Activated T-cell treated with anti-CD3 and anti-CD28 coated beads, Interleukin-2, amount 50 U/mL, for 24 hours (primary cell): Measurements from ENCODE around the gene FHIP1B.
A peak's percentile ranks its signal among the peaks of the same experiment; 100 is the strongest.
"Not testable (repeated sequence)": the region's sequence is repeated elsewhere in the genome, so short reads cannot be mapped to it uniquely, and the experiment has no call there.

Source experiments
- DNase-seq: peaks from one replicate; pipeline ENCODE4 v3.0.0-alpha.2; 2020
- H3K27ac Mint-ChIP-seq: 2 replicates; pipeline ENCODE4 v1.8.0; 2020; ENCODE audit warnings: mild to moderate bottlenecking, mixed read lengths
- H3K27me3 Mint-ChIP-seq: 2 replicates; pipeline ENCODE4 v1.8.0; 2020; ENCODE audit warnings: mixed read lengths
- H3K36me3 Mint-ChIP-seq: 2 replicates; pipeline ENCODE4 v1.8.0; 2020; ENCODE audit warnings: low read depth, mixed read lengths
- H3K4me1 Mint-ChIP-seq: 2 replicates; pipeline ENCODE4 v1.8.0; 2020; ENCODE audit warnings: low read depth, mixed read lengths
- H3K4me3 Mint-ChIP-seq: 2 replicates; pipeline ENCODE4 v1.8.0; 2020; ENCODE audit warnings: mild to moderate bottlenecking, moderate library complexity, mixed read lengths
- H3K9me3 Mint-ChIP-seq: 2 replicates; pipeline ENCODE4 v1.8.0; 2020; ENCODE audit warnings: mixed read lengths

Gene FHIP1B

DNA sequence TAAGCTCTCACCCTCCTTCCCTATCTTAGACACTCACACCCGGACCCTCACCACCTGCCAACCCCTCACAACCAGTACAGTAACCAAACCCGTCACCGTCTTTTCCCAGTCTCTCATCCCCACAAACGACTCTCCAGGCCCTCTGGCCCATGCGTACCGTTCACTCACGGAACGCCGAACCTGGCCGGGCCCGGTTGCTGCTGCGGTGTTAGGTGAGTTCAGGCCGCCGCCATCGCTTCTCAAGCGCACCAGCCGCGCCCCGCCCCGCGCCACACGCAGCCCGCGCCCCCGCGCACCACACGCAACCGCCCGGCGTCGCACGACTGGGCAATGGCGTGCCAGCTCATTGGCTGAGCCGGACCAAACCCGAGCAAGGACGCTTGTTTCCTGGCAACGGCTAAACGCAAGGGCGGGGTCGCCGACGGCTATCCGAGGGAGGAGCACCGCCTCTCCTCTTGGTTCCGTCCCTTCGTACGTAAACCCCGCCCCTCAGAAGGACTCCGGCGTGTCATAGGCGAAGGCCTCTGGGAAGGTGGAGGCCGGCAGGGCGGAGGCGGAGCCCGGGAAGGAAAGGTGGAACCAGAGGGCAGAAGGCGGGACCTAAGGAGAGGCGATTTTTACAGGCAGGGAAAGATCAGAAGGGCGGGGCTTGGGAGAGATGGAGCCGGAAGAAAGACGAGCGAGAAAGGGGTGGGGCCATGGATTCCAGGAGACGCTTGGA lies at the start of gene FHIP1B:
FHIP1B (minus strand) TSS at position 250 of the 721 bp plus-strand sequence. CDS start 10,120 bp downstream, outside the sequence.
- no peaks in the 10 kb centered on the region for H3K27me3 Mint-ChIP-seq
- peak within 1 kb of the TSS; percentile 98 for H3K27ac Mint-ChIP-seq
- peak within 1 kb of the TSS; percentile 99 for H3K4me3 Mint-ChIP-seq
- peaks cover 44% of the 10 kb centered on the region for H3K4me1 Mint-ChIP-seq
- DNase-seq = peak; percentile 98
- H3K9me3 Mint-ChIP-seq = no peaks in the 10 kb centered on the region
- H3K36me3 Mint-ChIP-seq = peaks cover 13% of the 10 kb centered on the region

- no peak overlapping the region for H3K27ac Mint-ChIP-seq
- no peaks in the 10 kb centered on the region for H3K4me1 Mint-ChIP-seq
Observed at GRCh38 chr11:6283453-6284023, 49.1 kb upstream of the FHIP1B start.

DNA sequence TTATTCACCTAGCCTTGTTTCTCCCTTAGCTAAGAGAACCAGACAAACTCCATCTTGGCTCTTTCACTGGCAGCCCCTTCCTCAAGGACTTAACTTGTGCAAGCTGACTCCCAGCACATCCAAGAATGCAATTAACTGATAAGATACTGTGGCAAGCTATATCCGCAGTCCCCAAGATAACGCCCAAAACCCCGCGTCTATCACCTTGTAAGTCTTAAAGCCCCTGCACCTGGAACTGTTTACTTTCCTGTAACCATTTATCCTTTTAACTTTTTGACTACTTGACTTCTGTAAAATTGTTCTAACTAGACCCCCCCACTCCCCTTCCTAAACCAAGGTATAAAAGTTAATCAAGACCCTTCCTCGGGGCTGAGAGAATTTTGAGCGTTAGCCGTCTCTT lies 46.4 kb upstream of the FHIP1B start:
- not testable (repeated sequence) for H3K4me1 Mint-ChIP-seq, H3K36me3 Mint-ChIP-seq, DNase-seq, H3K27ac Mint-ChIP-seq, H3K4me3 Mint-ChIP-seq, H3K9me3 Mint-ChIP-seq
- peaks cover 69% of the 10 kb centered on the region for H3K27me3 Mint-ChIP-seq

More at GRCh38 chr11:6283453-6284023, 49.1 kb upstream of the FHIP1B start:
- DNase-seq = no peak
- Mint-ChIP-seq H3K36me3 (no peaks in the 10 kb centered on the region), H3K27me3 (peaks cover 63% of the 10 kb centered on the region), H3K4me3 (no peak overlapping the region), H3K9me3 (no peaks in the 10 kb centered on the region)

- DNase-seq = no peak
- H3K36me3 Mint-ChIP-seq = no peaks in the 10 kb centered on the region
Observed at GRCh38 chr11:6273188-6273587, 38.8 kb upstream of the FHIP1B start.

DNA sequence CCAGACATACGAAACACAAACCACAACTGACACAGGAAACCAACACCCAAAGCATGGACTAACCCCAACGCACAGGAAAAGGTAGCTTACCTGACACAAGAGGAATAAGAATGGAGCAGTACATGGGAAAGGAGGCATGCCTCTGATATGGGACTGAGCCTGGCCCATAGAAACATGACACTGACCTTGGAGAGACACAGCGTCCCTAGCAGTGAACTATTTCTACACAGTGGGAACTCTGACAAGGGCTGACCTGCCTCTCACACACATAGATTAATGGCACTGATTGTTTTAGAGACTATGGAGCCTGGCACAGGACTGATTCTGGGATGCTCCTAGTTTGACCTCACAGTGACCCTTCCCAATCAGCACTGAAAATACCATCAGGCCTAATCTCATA lies 37.2 kb upstream of the FHIP1B start:
- Mint-ChIP-seq H3K27me3 (peaks cover 60% of the 10 kb centered on the region), H3K36me3 (no peaks in the 10 kb centered on the region), H3K4me3 (no peak overlapping the region), H3K27ac (no peak overlapping the region), H3K9me3 (no peaks in the 10 kb centered on the region), H3K4me1 (no peaks in the 10 kb centered on the region)
- DNase-seq = no peak

More at GRCh38 chr11:6273188-6273587, 38.8 kb upstream of the FHIP1B start:
- H3K27me3 Mint-ChIP-seq = peaks cover 74% of the 10 kb centered on the region
- H3K4me1 Mint-ChIP-seq = no peaks in the 10 kb centered on the region
- H3K9me3 Mint-ChIP-seq = no peaks in the 10 kb centered on the region
- no peak overlapping the region for H3K4me3 Mint-ChIP-seq
- H3K27ac Mint-ChIP-seq = no peak overlapping the region

DNA sequence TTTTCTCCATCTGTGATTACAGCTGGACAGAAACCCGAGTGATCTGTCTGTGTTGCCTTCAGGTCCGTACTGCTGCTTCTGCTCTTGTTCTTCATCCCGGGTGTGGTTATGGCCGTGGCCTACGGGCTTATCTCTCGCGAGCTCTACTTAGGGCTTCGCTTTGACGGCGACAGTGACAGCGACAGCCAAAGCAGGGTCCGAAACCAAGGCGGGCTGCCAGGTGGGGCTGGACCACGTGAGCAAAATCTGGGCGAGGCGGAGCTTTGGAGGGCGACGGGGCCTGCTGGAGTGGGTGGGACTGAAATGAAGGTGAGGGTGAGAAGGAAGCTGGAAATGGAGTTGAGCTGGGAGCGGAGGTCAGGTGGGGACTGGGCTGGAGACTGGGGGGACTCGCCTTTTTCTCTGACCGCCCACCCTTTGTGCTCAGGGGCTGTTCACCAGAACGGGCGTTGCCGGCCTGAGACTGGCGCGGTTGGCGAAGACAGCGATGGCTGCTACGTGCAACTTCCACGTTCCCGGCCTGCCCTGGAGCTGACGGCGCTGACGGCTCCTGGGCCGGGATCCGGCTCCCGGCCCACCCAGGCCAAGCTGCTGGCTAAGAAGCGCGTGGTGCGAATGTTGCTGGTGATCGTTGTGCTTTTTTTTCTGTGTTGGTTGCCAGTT lies 36.3 kb upstream of the FHIP1B start:
- Mint-ChIP-seq H3K9me3 (no peaks in the 10 kb centered on the region), H3K27me3 (peaks cover 56% of the 10 kb centered on the region), H3K4me1 (no peaks in the 10 kb centered on the region), H3K36me3 (no peaks in the 10 kb centered on the region), H3K4me3 (no peak overlapping the region), H3K27ac (no peak overlapping the region)
- DNase-seq = no peak

DNA sequence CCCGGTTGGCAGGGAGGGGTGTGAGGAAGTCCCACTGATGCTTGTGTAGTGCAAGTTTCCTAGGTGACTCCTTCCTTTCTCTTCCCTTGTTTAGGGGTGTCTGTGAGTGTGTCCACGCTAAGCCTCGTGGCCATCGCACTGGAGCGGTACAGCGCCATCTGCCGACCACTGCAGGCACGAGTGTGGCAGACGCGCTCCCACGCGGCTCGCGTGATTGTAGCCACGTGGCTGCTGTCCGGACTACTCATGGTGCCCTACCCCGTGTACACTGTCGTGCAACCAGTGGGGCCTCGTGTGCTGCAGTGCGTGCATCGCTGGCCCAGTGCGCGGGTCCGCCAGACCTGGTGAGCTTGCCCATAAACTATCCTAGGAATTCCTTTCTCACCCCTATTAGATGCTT lies 35.6 kb upstream of the FHIP1B start:
- Mint-ChIP-seq H3K27ac (no peak overlapping the region), H3K27me3 (peaks cover 51% of the 10 kb centered on the region), H3K36me3 (no peaks in the 10 kb centered on the region), H3K4me1 (no peaks in the 10 kb centered on the region), H3K9me3 (no peaks in the 10 kb centered on the region), H3K4me3 (no peak overlapping the region)
- no peak for DNase-seq

DNA sequence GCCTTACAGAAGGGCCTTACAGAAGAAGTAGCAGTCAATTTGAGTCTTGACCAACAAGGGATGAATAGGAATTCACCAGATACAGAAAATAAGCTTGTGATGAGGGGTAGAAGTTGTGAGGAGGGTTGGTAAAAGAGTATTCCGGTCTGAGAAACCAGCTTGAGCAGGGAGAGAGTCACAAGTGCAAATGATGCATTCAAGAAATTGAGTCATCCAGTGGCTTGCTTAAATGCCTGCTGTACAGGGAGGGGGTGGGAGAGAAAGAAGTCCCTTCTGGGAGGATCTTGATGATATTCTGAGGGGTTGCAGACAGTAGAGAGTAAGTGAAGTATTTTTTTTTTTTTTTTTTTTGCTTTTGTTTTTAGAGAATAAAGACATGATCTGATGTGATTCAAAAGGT lies 34.4 kb upstream of the FHIP1B start:
- no peaks in the 10 kb centered on the region for H3K4me1 Mint-ChIP-seq
- no peak overlapping the region for H3K4me3 Mint-ChIP-seq
- peaks cover 48% of the 10 kb centered on the region for H3K27me3 Mint-ChIP-seq
- no peak overlapping the region for H3K27ac Mint-ChIP-seq
- no peaks in the 10 kb centered on the region for H3K36me3 Mint-ChIP-seq
- DNase-seq = no peak
- H3K9me3 Mint-ChIP-seq = no peaks in the 10 kb centered on the region

DNA sequence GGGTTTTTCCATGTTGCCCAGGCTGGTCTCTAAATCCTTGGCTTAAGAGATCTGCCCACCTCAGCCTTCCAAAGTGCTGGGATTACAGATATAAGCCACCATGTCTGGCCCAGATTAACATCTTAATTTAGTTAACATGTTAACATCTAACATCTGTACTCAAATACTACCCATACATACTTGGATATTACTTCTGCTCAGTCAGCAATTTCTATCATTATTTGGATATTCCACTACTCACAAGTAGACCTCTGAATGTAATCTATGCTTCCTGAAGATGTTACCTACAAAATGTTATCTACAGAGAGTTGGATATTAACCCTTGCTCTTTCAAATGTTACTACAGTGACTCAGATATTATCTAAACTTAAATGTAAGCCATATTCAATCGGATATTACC lies 29.2 kb upstream of the FHIP1B start:
- Mint-ChIP-seq H3K27me3 (peaks cover 16% of the 10 kb centered on the region), H3K9me3 (no peaks in the 10 kb centered on the region), H3K4me1 (peaks cover 5% of the 10 kb centered on the region), H3K27ac (no peak overlapping the region), H3K36me3 (no peaks in the 10 kb centered on the region), H3K4me3 (no peak overlapping the region)
- no peak for DNase-seq

GRCh38 chr11:6260207-6260726 lies 25.8 kb upstream of the FHIP1B start:
- H3K36me3 Mint-ChIP-seq = no peaks in the 10 kb centered on the region
- H3K27ac Mint-ChIP-seq = no peak overlapping the region
- no peak overlapping the region for H3K4me3 Mint-ChIP-seq
- H3K4me1 Mint-ChIP-seq = peaks cover 6% of the 10 kb centered on the region
- H3K27me3 Mint-ChIP-seq = peaks cover 11% of the 10 kb centered on the region
- DNase-seq = no peak
- H3K9me3 Mint-ChIP-seq = no peaks in the 10 kb centered on the region

GRCh38 chr11:6258571-6259081 lies 24.2 kb upstream of the FHIP1B start:
- Mint-ChIP-seq H3K9me3 (no peaks in the 10 kb centered on the region), H3K36me3 (no peaks in the 10 kb centered on the region), H3K27me3 (peaks cover 1% of the 10 kb centered on the region), H3K4me3 (peak overlapping the region; percentile 61), H3K27ac (no peak overlapping the region), H3K4me1 (peaks cover 6% of the 10 kb centered on the region)
- no peak for DNase-seq

- no peak for DNase-seq
- Mint-ChIP-seq H3K27me3 (no peaks in the 10 kb centered on the region), H3K9me3 (no peaks in the 10 kb centered on the region), H3K27ac (no peak overlapping the region), H3K4me3 (no peak overlapping the region), H3K4me1 (peaks cover 6% of the 10 kb centered on the region), H3K36me3 (no peaks in the 10 kb centered on the region)
Observed at GRCh38 chr11:6258141-6258540, 23.7 kb upstream of the FHIP1B start.

- no peak overlapping the region for H3K27ac Mint-ChIP-seq
- H3K36me3 Mint-ChIP-seq = no peaks in the 10 kb centered on the region
- no peaks in the 10 kb centered on the region for H3K27me3 Mint-ChIP-seq
- no peak overlapping the region for H3K4me3 Mint-ChIP-seq
- no peaks in the 10 kb centered on the region for H3K4me1 Mint-ChIP-seq
- no peaks in the 10 kb centered on the region for H3K9me3 Mint-ChIP-seq
- no peak for DNase-seq
Observed at GRCh38 chr11:6253197-6253596, 18.8 kb upstream of the FHIP1B start.

DNA sequence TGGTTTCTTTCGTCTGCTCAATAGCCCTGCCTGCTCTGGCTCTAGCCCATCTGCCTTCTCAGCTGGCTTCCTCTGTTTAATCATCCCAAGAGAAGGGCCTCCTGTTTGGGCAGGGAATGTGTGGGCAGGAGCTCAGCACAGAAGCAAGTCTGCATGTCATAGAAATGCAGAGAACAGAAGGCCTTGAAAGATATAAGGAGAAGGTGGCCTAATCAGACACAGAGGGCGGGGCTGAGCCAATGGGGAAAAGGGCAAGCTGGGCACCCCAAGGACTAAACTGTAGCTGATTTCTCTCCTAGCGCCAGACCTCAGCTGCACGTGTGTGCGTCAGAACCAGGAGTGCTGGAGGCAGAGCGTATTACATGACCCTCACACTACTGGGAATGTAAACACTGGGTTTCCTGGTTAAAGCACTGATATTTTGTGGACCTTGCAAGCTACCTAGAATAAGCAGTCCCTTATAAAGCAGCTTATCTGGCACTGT lies 17.6 kb upstream of the FHIP1B start:
- no peaks in the 10 kb centered on the region for H3K27me3 Mint-ChIP-seq
- H3K27ac Mint-ChIP-seq = no peak overlapping the region
- no peaks in the 10 kb centered on the region for H3K4me1 Mint-ChIP-seq
- DNase-seq = no peak
- no peaks in the 10 kb centered on the region for H3K36me3 Mint-ChIP-seq
- no peaks in the 10 kb centered on the region for H3K9me3 Mint-ChIP-seq
- H3K4me3 Mint-ChIP-seq = no peak overlapping the region
